AG09319 (cell line): ENCODE data around the gene MRPL20.

Source experiments
- DNase-seq: peaks from one replicate; pipeline ENCODE4 v3.0.0-alpha.2; 2010; ENCODE audit warnings: low read depth; ENCODE audit errors: extremely low read depth
- CTCF ChIP-seq: IDR thresholded peaks from 2 replicates; pipeline ENCODE4 v1.5.1; 2011; ENCODE audit warnings: low read depth, mild to moderate bottlenecking, inconsistent platforms, low read length, moderate library complexity

Gene MRPL20

GRCh38 chr1:1356796-1357401 lies 50.2 kb downstream of the MRPL20 start:
- no peak for DNase-seq

GRCh38 chr1:1356166-1356795 lies 50.8 kb downstream of the MRPL20 start:
- no peak for DNase-seq
- no peak for TF ChIP-seq CTCF

More at GRCh38 chr1:1356796-1357401, 50.2 kb downstream of the MRPL20 start:
- TF ChIP-seq CTCF = no peak

- DNase-seq = no peak
Observed at GRCh38 chr1:1355416-1355815, 51.7 kb downstream of the MRPL20 start.

GRCh38 chr1:1354271-1355247 lies 52.5 kb downstream of the MRPL20 start:
- DNase-seq = no peak
- TF ChIP-seq CTCF = no peak

More at GRCh38 chr1:1355416-1355815, 51.7 kb downstream of the MRPL20 start:
- no peak for TF ChIP-seq CTCF

GRCh38 chr1:1353389-1354151 lies 53.5 kb downstream of the MRPL20 start:
- TF ChIP-seq CTCF = no peak
- DNase-seq = no peak

- no peak for DNase-seq
- no peak for TF ChIP-seq CTCF
Observed at GRCh38 chr1:1352786-1353388, 54.2 kb downstream of the MRPL20 start.
